ENCODE measurements around the gene AR.

Gene AR

GRCh38 chrX:67693928-67694327, 150.1 kb downstream of the AR start:
- Histone ChIP-seq H2AFZ (ENCODE audit: low read depth, low read length, severe bottlenecking) (no peak overlapping the region), H3K4me2 (ENCODE audit: low read depth, low read length, poor library complexity, severe bottlenecking) (no peak overlapping the region), H3K9me2 (replicated peaks; ENCODE audit: insufficient read depth, low read length) (no peaks in the 10 kb centered on the region), H4K20me1 (ENCODE audit: low read depth, low read length) (no peaks in the 10 kb centered on the region), H3K9ac (ENCODE audit: low read length) (no peak overlapping the region), H3K36me3 (ENCODE audit: low read length) (no peaks in the 10 kb centered on the region), H3K9me3 (ENCODE audit: insufficient read depth, low read length) (no peaks in the 10 kb centered on the region), H3K4me3 (ENCODE audit: insufficient read depth, low read length, poor library complexity, severe bottlenecking) (no peak overlapping the region), H3K79me2 (ENCODE audit: insufficient read depth, low read length) (no peaks in the 10 kb centered on the region), H3K27ac (ENCODE audit: low read depth, low read length) (no peak overlapping the region), H3F3A (ENCODE audit: insufficient read depth) (no peaks in the 10 kb centered on the region), H3K27me3 (ENCODE audit: low read length) (no peaks in the 10 kb centered on the region)
- TF ChIP-seq CTCF (IDR thresholded peaks at IDR 0.05; ENCODE audit: insufficient read depth, low read length, poor library complexity, severe bottlenecking) (no peak), EZH2phosphoT487 (conservative IDR thresholded peaks at IDR 0.05; ENCODE audit: low read length) (no peak)

- Histone ChIP-seq H3K79me2 (ENCODE audit: insufficient read depth, low read length) (no peaks in the 10 kb centered on the region), H3K9ac (ENCODE audit: low read length) (no peak overlapping the region), H3K27me3 (ENCODE audit: low read length) (no peaks in the 10 kb centered on the region), H4K20me1 (ENCODE audit: low read depth, low read length) (no peaks in the 10 kb centered on the region), H3F3A (ENCODE audit: insufficient read depth) (no peaks in the 10 kb centered on the region), H3K27ac (ENCODE audit: low read depth, low read length) (no peak overlapping the region), H3K36me3 (ENCODE audit: low read length) (no peaks in the 10 kb centered on the region), H2AFZ (ENCODE audit: low read depth, low read length, severe bottlenecking) (no peak overlapping the region), H3K4me2 (ENCODE audit: low read depth, low read length, poor library complexity, severe bottlenecking) (no peak overlapping the region), H3K4me3 (ENCODE audit: insufficient read depth, low read length, poor library complexity, severe bottlenecking) (no peak overlapping the region), H3K9me2 (replicated peaks; ENCODE audit: insufficient read depth, low read length) (no peaks in the 10 kb centered on the region), H3K9me3 (ENCODE audit: insufficient read depth, low read length) (no peaks in the 10 kb centered on the region)
- no peak for TF ChIP-seq CTCF (IDR thresholded peaks at IDR 0.05; ENCODE audit: insufficient read depth, low read length, poor library complexity, severe bottlenecking)
- TF ChIP-seq EZH2phosphoT487 (conservative IDR thresholded peaks at IDR 0.05; ENCODE audit: low read length) = no peak
These were observed 153.6 kb downstream of the AR start for GRCh38 chrX:67697452-67697851.

GRCh38 chrX:67700602-67701001, 156.8 kb downstream of the AR start:
- H3K9me2 ChIP-seq (replicated peaks; ENCODE audit: insufficient read depth, low read length) = no peaks in the 10 kb centered on the region
- no peaks in the 10 kb centered on the region for H3K79me2 ChIP-seq (ENCODE audit: insufficient read depth, low read length)
- no peaks in the 10 kb centered on the region for H3K9me3 ChIP-seq (ENCODE audit: insufficient read depth, low read length)
- no peak overlapping the region for H3K4me2 ChIP-seq (ENCODE audit: low read depth, low read length, poor library complexity, severe bottlenecking)
- no peaks in the 10 kb centered on the region for H4K20me1 ChIP-seq (ENCODE audit: low read depth, low read length)
- no peaks in the 10 kb centered on the region for H3F3A ChIP-seq (ENCODE audit: insufficient read depth)
- H3K27ac ChIP-seq (ENCODE audit: low read depth, low read length) = no peak overlapping the region
- H2AFZ ChIP-seq (ENCODE audit: low read depth, low read length, severe bottlenecking) = no peak overlapping the region
- H3K9ac ChIP-seq (ENCODE audit: low read length) = no peak overlapping the region
- H3K4me3 ChIP-seq (ENCODE audit: insufficient read depth, low read length, poor library complexity, severe bottlenecking) = no peak overlapping the region
- H3K36me3 ChIP-seq (ENCODE audit: low read length) = no peaks in the 10 kb centered on the region
- no peak for TF ChIP-seq CTCF (IDR thresholded peaks at IDR 0.05; ENCODE audit: insufficient read depth, low read length, poor library complexity, severe bottlenecking)
- no peak for TF ChIP-seq EZH2phosphoT487 (conservative IDR thresholded peaks at IDR 0.05; ENCODE audit: low read length)
- H3K27me3 ChIP-seq (ENCODE audit: low read length) = no peaks in the 10 kb centered on the region

Data from SU-DHL-6 (cell line).